HL-60 (cell line): ENCODE results near the gene FKBP3.

Source experiments
- DNase-seq, 2 experiments: peaks; one replicate each; pipeline ENCODE4 v3.0.0-alpha.2; 2010 to 2020; ENCODE audit warnings: low read depth in 1 of 2, low spot score in 1 of 2
- H3K27ac ChIP-seq: fragments of 250-450 bp; sonication (Bioruptor Pico); replicated peaks from 2 replicates; pipeline ENCODE4 v1.5.1; 2020; ENCODE audit warnings: mild to moderate bottlenecking, moderate library complexity
- H3K27me3 ChIP-seq: fragments of 250-450 bp; sonication (Bioruptor Pico); 2 replicates; pipeline ENCODE4 v1.5.1; 2021; ENCODE audit warnings: mild to moderate bottlenecking, moderate library complexity; ENCODE audit not compliant: insufficient read depth, poor library complexity, severe bottlenecking
- H3K4me3 ChIP-seq: replicated peaks from 2 replicates; pipeline ENCODE4 v1.5.1; 2011; ENCODE audit warnings: mild to moderate bottlenecking, control low read depth, low read length; ENCODE audit not compliant: insufficient read depth
- CTCF ChIP-seq: IDR thresholded peaks from one replicate; pipeline ENCODE4 v1.5.1; 2011; ENCODE audit warnings: low read length, control low read depth, inconsistent platforms; ENCODE audit not compliant: insufficient read depth
- GABPA ChIP-seq: IDR thresholded peaks from 2 replicates; pipeline ENCODE4 v1.6.1; 2012; ENCODE audit warnings: low read depth
- POLR2AphosphoS5 ChIP-seq: IDR thresholded peaks from 2 replicates; pipeline ENCODE4 v1.6.1; 2012; ENCODE audit warnings: low read depth
- REST ChIP-seq: IDR thresholded peaks from 2 replicates; pipeline ENCODE4 v1.6.1; 2012; ENCODE audit warnings: low read depth; ENCODE audit not compliant: insufficient replicate concordance
- SPI1 ChIP-seq: IDR thresholded peaks from 2 replicates; pipeline ENCODE4 v1.6.1; 2012; ENCODE audit warnings: low read depth, mild to moderate bottlenecking, borderline replicate concordance

Gene FKBP3

GRCh38 chr14:45068396-45068795 lies 65.9 kb downstream of the FKBP3 start:
- Histone ChIP-seq H3K27ac (no peak overlapping the region), H3K27me3 (no peaks in the 10 kb centered on the region), H3K4me3 (no peak overlapping the region)
- TF ChIP-seq POLR2AphosphoS5 = no peak
- TF ChIP-seq CTCF = no peak
- no peak for TF ChIP-seq REST
- no peak for TF ChIP-seq GABPA
- no peak for TF ChIP-seq SPI1
- DNase-seq = no peak

GRCh38 chr14:45066667-45067066 lies 67.6 kb downstream of the FKBP3 start:
- H3K27me3 ChIP-seq = no peaks in the 10 kb centered on the region
- no peak overlapping the region for H3K27ac ChIP-seq
- DNase-seq = no peak
- no peak overlapping the region for H3K4me3 ChIP-seq
- TF ChIP-seq CTCF (no peak), SPI1 (no peak)

GRCh38 chr14:45065956-45066355 lies 68.3 kb downstream of the FKBP3 start:
- no peak overlapping the region for H3K4me3 ChIP-seq
- H3K27ac ChIP-seq = no peak overlapping the region
- TF ChIP-seq CTCF (no peak), GABPA (no peak)
- H3K27me3 ChIP-seq = no peaks in the 10 kb centered on the region
- no peak for DNase-seq
